GM18505 (cell line): Measurements from ENCODE around the gene PRODH2.

ENCODE experiments used
- ATAC-seq: cut with Tn5 transposase; IDR thresholded peaks from one replicate; pipeline ENCODE4 v1.9.1; 2021; ENCODE audit not compliant: unreplicated experiment
- POLR2A ChIP-seq: IDR thresholded peaks from 4 replicates; pipeline ENCODE4 v1.6.1; 2011; ENCODE audit warnings: borderline replicate concordance; ENCODE audit not compliant: insufficient read depth, insufficient read length; ENCODE audit errors: extremely low read depth

The PRODH2 gene

GRCh38 chr19:35812220-35813042 is at the start of gene PRODH2:
PRODH2 (minus strand) TSS chr19:35812845; CDS start chr19:35812805, 40 bp downstream.
- TF ChIP-seq POLR2A, result no peak
- no peak for ATAC-seq

GRCh38 chr19:35861640-35862160 is 49.1 kb upstream of the PRODH2 start:
- ATAC-seq, result no peak
- no peak for TF ChIP-seq POLR2A

GRCh38 chr19:35860818-35861639 is 48.4 kb upstream of the PRODH2 start:
- no peak for TF ChIP-seq POLR2A
- ATAC-seq, result no peak

- no peak for ATAC-seq
- TF ChIP-seq POLR2A, result no peak
These were observed 47.8 kb upstream of the PRODH2 start for GRCh38 chr19:35860436-35860817.

GRCh38 chr19:35859414-35859813 is 46.8 kb upstream of the PRODH2 start:
- ATAC-seq, result no peak
- TF ChIP-seq POLR2A, result no peak

GRCh38 chr19:35858311-35858710 is 45.7 kb upstream of the PRODH2 start:
- ATAC-seq, result no peak
- TF ChIP-seq POLR2A, result no peak

GRCh38 chr19:35856546-35857149 is 44.0 kb upstream of the PRODH2 start, which contains the start of gene KIRREL2:
KIRREL2 (plus strand) TSS chr19:35856911; CDS start chr19:35857120, 209 bp downstream.
- no peak for ATAC-seq
- no peak for TF ChIP-seq POLR2A

- no peak for ATAC-seq
- no peak for TF ChIP-seq POLR2A
These were observed 40.6 kb upstream of the PRODH2 start for GRCh38 chr19:35853038-35853756.

- no peak for TF ChIP-seq POLR2A
- no peak for ATAC-seq
These were observed 39.6 kb upstream of the PRODH2 start, which contains the start of gene NPHS1 for GRCh38 chr19:35852029-35852780. NPHS1 (minus strand) TSS chr19:35852504; CDS start chr19:35851837, 667 bp downstream.

GRCh38 chr19:35851213-35852028 is 38.8 kb upstream of the PRODH2 start:
- ATAC-seq, result no peak
- TF ChIP-seq POLR2A, result no peak

GRCh38 chr19:35848919-35849505 is 36.4 kb upstream of the PRODH2 start:
- no peak for ATAC-seq
- no peak for TF ChIP-seq POLR2A
